Pancreas (tissue), 10 donors: ENCODE data around the gene ADD2. TPM values are rescaled to one million over a fixed set of nuclear protein-coding genes. Genes with fewer than 3 reads are reported as not detected.

Source experiments
- ATAC-seq, 4 donors: fragments of 200-7000 bp; cut with Tn5 transposase; one replicate each; pipeline versions ENCODE4 v1.8.0 to v1.9.1; 2020; ENCODE audit warnings: mild to moderate bottlenecking in 4 of 4, moderate library complexity in 4 of 4
- DNase-seq, 6 donors: peaks; one replicate each; pipeline ENCODE4 v3.0.0-alpha.2; 2020
- FAIRE-seq: peaks from 2 replicates; lab custom pipeline; 2012; peaks lifted over from hg19 to GRCh38; lab: Jason Lieb, UNC
- H3K27ac ChIP-seq, 4 donors: fragments of 200-600 bp; sonication (generic); 1 replicate in 3 of 4; 2 replicates in 1 of 4; pipeline versions ENCODE4 v1.5.0 to v1.8.0; 2020
- H3K27me3 ChIP-seq, 4 donors: fragments of 200-600 bp; one replicate each; pipeline ENCODE4 v1.8.0; 2021
- H3K36me3 ChIP-seq, 3 donors: fragments of 200-600 bp; sonication (generic) in 1 of 3; one replicate each; pipeline versions ENCODE4 v1.5.0 to v1.8.0; 2020 to 2021
- H3K4me1 ChIP-seq, 3 donors: fragments of 200-600 bp; one replicate each; pipeline ENCODE4 v1.8.0; 2021
- H3K4me3 ChIP-seq, 4 donors: fragments of 200-600 bp; sonication (generic) in 2 of 4; one replicate each; pipeline versions ENCODE4 v1.5.0 to v1.8.0; 2020 to 2021
- H3K9me3 ChIP-seq, 4 donors: fragments of 200-600 bp; one replicate each; pipeline ENCODE4 v1.8.0; 2021
- WGBS, 2 donors: extraction: QIAGEN DNeasy Blood & Tissue Kit; methylation state at CpG; one replicate each; pipeline ENCODE4 v1.1.7; 2013; 5-methylcytosine and 5-hydroxymethylcytosine counted together
- intact Hi-C, 3 donors: fragments of 100-400 bp; cut with DNase I; formaldehyde crosslinking; loops; one replicate each; pipeline versions ENCODE4 v1.11.1 to v1.14.2; 2022
- polyA plus RNA-seq, 2 donors: library from polyadenylated mRNA; stranded (reverse); fragments of 200-250 nt; gene quantifications; one replicate each; pipeline ENCODE4 v1.2.3, GENCODE V29; 2013
- total RNA-seq, 6 donors: library from RNA; stranded (reverse); fragmentation: NEBNext Ultra II Directional in 4 of 6; extraction: Animal tissue kit (Norgen Biotek cat#: 25700) in 4 of 6; gene quantifications; one replicate each; pipeline versions ENCODE4 v1.2.1 to v1.2.4, GENCODE V29; 2021 to 2023
- TF ChIP-seq, protein P1 (sequence below), 4 donors: fragments of 200-600 bp; sonication (generic) in 3 of 4; IDR thresholded peaks; one replicate each; pipeline versions ENCODE4 v1.5.0 to v1.8.0; 2021; ENCODE audit warnings: antibody characterized with exemption in 4 of 4
- donor health status: healthy with polysubstance abuse.
- donor health status: DM: no; HTN: no; CAD: no; lungs with moderate emphysema.
- donor health status: DM: no; HTN: no; CAD: no.
- donor health status: control.
- donor health status: control.
- donor health status: Bipolar disorder and iron deficiency.
- donor health status: DM: yes; HTN: yes; CAD: no.
- donor health status: DM: no; HTN: no; CAD: no.
- donor health status: DM: no; HTN: no; CAD: no.
- donor health status: DM: yes; HTN: yes; CAD: no.

Gene ADD2
- total and polyA plus RNA-seq, 8 donors = 0.38 to 5.5 (median 3.3) TPM

- ATAC-seq = no peak
- FAIRE-seq = no peak
- H3K4me3 ChIP-seq = no peak overlapping the region
- H3K4me1 ChIP-seq = peaks cover 0 to under 1% (median 0%) of the 10 kb centered on the region in 3 donors
- no peaks in the 10 kb centered on the region for H3K27me3 ChIP-seq
- no peak for DNase-seq
- TF ChIP-seq, protein P1, sequence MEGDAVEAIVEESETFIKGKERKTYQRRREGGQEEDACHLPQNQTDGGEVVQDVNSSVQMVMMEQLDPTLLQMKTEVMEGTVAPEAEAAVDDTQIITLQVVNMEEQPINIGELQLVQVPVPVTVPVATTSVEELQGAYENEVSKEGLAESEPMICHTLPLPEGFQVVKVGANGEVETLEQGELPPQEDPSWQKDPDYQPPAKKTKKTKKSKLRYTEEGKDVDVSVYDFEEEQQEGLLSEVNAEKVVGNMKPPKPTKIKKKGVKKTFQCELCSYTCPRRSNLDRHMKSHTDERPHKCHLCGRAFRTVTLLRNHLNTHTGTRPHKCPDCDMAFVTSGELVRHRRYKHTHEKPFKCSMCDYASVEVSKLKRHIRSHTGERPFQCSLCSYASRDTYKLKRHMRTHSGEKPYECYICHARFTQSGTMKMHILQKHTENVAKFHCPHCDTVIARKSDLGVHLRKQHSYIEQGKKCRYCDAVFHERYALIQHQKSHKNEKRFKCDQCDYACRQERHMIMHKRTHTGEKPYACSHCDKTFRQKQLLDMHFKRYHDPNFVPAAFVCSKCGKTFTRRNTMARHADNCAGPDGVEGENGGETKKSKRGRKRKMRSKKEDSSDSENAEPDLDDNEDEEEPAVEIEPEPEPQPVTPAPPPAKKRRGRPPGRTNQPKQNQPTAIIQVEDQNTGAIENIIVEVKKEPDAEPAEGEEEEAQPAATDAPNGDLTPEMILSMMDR (IDR thresholded peaks at IDR 0.05) = no peak
- WGBS, 2 donors = 76 to 95% methylated on average over 1 of the region's 1 CpG
- no peaks in the 10 kb centered on the region for H3K36me3 ChIP-seq
- H3K27ac ChIP-seq = no peak overlapping the region
- H3K9me3 ChIP-seq = no peaks in the 10 kb centered on the region
- intact Hi-C loops = no loop called here
Observed at GRCh38 chr2:70796262-70796661, 28.3 kb upstream of the ADD2 start.

GRCh38 chr2:70795164-70795995 lies 27.4 kb upstream of the ADD2 start:
- H3K9me3 ChIP-seq = no peaks in the 10 kb centered on the region
- H3K4me1 ChIP-seq = peaks cover 0 to 8% (median 0%) of the 10 kb centered on the region in 3 donors
- H3K27ac ChIP-seq = no peak overlapping the region
- FAIRE-seq (no peak), DNase-seq (no peak), ATAC-seq (no peak)
- intact Hi-C loops = no loop called here
- 80 to 84% methylated on average over 4 of the region's 4 CpGs for WGBS, 2 donors
- H3K36me3 ChIP-seq = no peaks in the 10 kb centered on the region
- TF ChIP-seq, protein P1 (IDR thresholded peaks at IDR 0.05) = no peak
- H3K4me3 ChIP-seq = no peak overlapping the region
- peaks cover 0 to 3% (median 0%) of the 10 kb centered on the region in 4 donors for H3K27me3 ChIP-seq

- no peak for FAIRE-seq
- H3K4me3 ChIP-seq = no peak overlapping the region
- H3K27me3 ChIP-seq = peaks cover 0 to 6% (median 2%) of the 10 kb centered on the region in 4 donors
- ATAC-seq = no peak
- TF ChIP-seq, protein P1 (IDR thresholded peaks at IDR 0.05) = no peak
- DNase-seq = no peak
- WGBS, 2 donors = 78 to 88% methylated on average over 2 of the region's 2 CpGs
- no peak overlapping the region for H3K27ac ChIP-seq
- intact Hi-C loops = no loop called here
- no peaks in the 10 kb centered on the region for H3K36me3 ChIP-seq
- H3K9me3 ChIP-seq = no peaks in the 10 kb centered on the region
- H3K4me1 ChIP-seq = peaks cover 0 to 11% (median 0%) of the 10 kb centered on the region in 3 donors
Observed at GRCh38 chr2:70793450-70793849, 25.4 kb upstream of the ADD2 start.

DNA sequence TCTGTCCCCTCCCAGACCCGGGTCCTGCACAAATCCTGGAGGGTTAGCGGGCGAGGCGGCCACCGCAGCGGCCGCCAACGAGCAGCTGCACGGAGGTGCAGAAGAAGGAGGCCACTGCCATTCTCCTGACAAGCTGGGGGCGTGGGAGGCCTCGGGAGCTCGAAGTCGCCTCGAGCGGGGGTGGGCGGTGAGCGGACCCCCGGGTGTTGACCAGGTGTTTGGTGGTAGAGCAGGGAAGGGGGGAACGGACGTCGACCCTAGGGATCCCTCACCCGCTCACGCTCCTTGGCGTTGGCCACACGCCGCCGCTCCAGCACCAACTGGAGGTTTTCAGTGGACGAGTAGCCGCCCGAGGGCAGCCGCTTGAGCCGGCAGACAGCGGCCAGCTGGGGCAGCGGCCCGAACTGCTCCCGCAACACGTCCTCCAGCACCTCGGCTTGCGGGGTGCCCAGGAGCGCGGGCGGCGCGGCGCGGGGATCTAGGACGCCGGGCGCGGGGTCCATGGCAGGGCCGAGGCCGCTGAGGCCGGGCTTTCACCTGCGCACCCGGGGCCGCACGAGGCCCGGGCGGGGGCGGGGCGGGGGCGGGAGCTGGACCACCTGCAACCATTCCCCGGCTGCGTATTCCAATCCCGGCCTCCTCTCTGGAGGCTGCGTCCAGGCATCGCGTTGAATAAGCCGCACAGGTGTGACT lies 22.3 kb upstream of the ADD2 start, which contains the start of gene FIGLA:
Gene FIGLA (minus strand): TSS at position 508 of the 693 bp plus-strand sequence. CDS start 5 bp downstream, at position 503.
- intact Hi-C loops = no loop called here
- no peak within 1 kb of the TSS for H3K27ac ChIP-seq
- peak; percentile 32 to 57 (median 42) for ATAC-seq

More for the DNA sequence above, 22.3 kb upstream of the ADD2 start, which contains the start of gene FIGLA:
- TF ChIP-seq, protein P1 (IDR thresholded peaks at IDR 0.05) = no peak
- H3K27me3 ChIP-seq = peaks cover 0 to 17% (median 2%) of the 10 kb centered on the region in 4 donors
- no peak for FAIRE-seq
- H3K4me3 ChIP-seq = peak within 1 kb of the TSS in 3 of 4 donors; percentile 1 to 36 (median 15)
- H3K9me3 ChIP-seq = no peaks in the 10 kb centered on the region
- DNase-seq = peak in 3 of 6 donors; percentile 25 to 69 (median 62)
- peaks cover 0 to 11% (median 0%) of the 10 kb centered on the region in 3 donors for H3K4me1 ChIP-seq
- no peaks in the 10 kb centered on the region for H3K36me3 ChIP-seq
- 10 to 20% methylated on average over 45 to 69 of the region's 69 CpGs for WGBS, 2 donors
